WTC11 (cell line): ENCODE measurements around the gene ELFN2.

Experiments
- ARID4B ChIP-seq: sonication (generic); formaldehyde crosslinking; IDR thresholded peaks from 2 replicates; pipeline ENCODE4 v1.8.0; 2023; ENCODE audit warnings: missing genetic modification reagents, mild to moderate bottlenecking, borderline replicate concordance
- CTCF ChIP-seq: fragments of 200-600 bp; IDR thresholded peaks from 2 replicates; pipeline ENCODE4 v1.8.0; 2022; ENCODE audit warnings: antibody characterized with exemption
- E2F4 ChIP-seq: sonication (generic); formaldehyde crosslinking; IDR thresholded peaks from 2 replicates; pipeline ENCODE4 v1.8.1; 2022; ENCODE audit warnings: low read depth, mild to moderate bottlenecking, moderate library complexity, missing genetic modification reagents, borderline replicate concordance
- GABPB1 ChIP-seq: sonication (generic); formaldehyde crosslinking; IDR thresholded peaks from 2 replicates; pipeline ENCODE4 v1.8.1; 2023; ENCODE audit warnings: mild to moderate bottlenecking, missing genetic modification reagents
- HMGXB4 ChIP-seq: sonication (generic); formaldehyde crosslinking; IDR thresholded peaks from 2 replicates; pipeline ENCODE4 v1.8.1; 2023; ENCODE audit warnings: mild to moderate bottlenecking, moderate library complexity, missing genetic modification reagents
- JUN ChIP-seq: sonication (generic); formaldehyde crosslinking; IDR thresholded peaks from 2 replicates; pipeline ENCODE4 v1.8.0; 2023; ENCODE audit warnings: mild to moderate bottlenecking, missing genetic modification reagents
- OVOL2 ChIP-seq: fragments of 250-450 bp; sonication (Bioruptor Pico); IDR thresholded peaks from 2 replicates; pipeline ENCODE4 v1.9.0; 2021; ENCODE audit warnings: mild to moderate bottlenecking, borderline replicate concordance
- PREB ChIP-seq: sonication (generic); formaldehyde crosslinking; IDR thresholded peaks from 2 replicates; pipeline ENCODE4 v1.8.1; 2022; ENCODE audit warnings: mild to moderate bottlenecking, missing genetic modification reagents, moderate library complexity, borderline replicate concordance
- RELA ChIP-seq: sonication (generic); formaldehyde crosslinking; IDR thresholded peaks from 2 replicates; pipeline ENCODE4 v1.8.1; 2022; ENCODE audit warnings: missing genetic modification reagents, mild to moderate bottlenecking, borderline replicate concordance
- STAT6 ChIP-seq: sonication (generic); formaldehyde crosslinking; conservative IDR thresholded peaks from 2 replicates; pipeline ENCODE4 v1.8.1; 2023; ENCODE audit warnings: mild to moderate bottlenecking, low read depth, missing genetic modification reagents, moderate library complexity
- TP53 ChIP-seq: sonication (generic); formaldehyde crosslinking; IDR thresholded peaks from 2 replicates; pipeline ENCODE4 v1.8.1; 2023; ENCODE audit warnings: mild to moderate bottlenecking, missing genetic modification reagents
- USF1 ChIP-seq: sonication (generic); formaldehyde crosslinking; IDR thresholded peaks from 2 replicates; pipeline ENCODE4 v1.8.0; 2022; ENCODE audit warnings: mild to moderate bottlenecking, missing genetic modification reagents
- ZSCAN18 ChIP-seq: fragments of 250-450 bp; sonication (Bioruptor Pico); IDR thresholded peaks from 2 replicates; pipeline ENCODE4 v2.1.2; 2022; ENCODE audit warnings: mild to moderate bottlenecking, moderate library complexity

- TF ChIP-seq CTCF (no peak), RELA (CRISPR knock-in tag) (no peak), OVOL2 (CRISPR knock-in tag) (no peak), ZSCAN18 (no peak), GABPB1 (CRISPR knock-in tag) (no peak), PREB (CRISPR knock-in tag) (no peak), TP53 (CRISPR knock-in tag) (no peak), JUN (CRISPR knock-in tag) (no peak), STAT6 (CRISPR knock-in tag) (no peak), USF1 (no peak), E2F4 (CRISPR knock-in tag) (no peak), HMGXB4 (CRISPR knock-in tag) (no peak), ARID4B (CRISPR knock-in tag) (no peak)
Measured at GRCh38 chr22:37352481-37352880, 74.8 kb downstream of the ELFN2 start.
